Left lobe of liver (tissue), 2 donors: ENCODE results near the gene ACER2. TPM values are rescaled to one million over a fixed set of nuclear protein-coding genes. Genes with fewer than 3 reads are reported as not detected.

Experiments
- ATAC-seq: fragments of 200-7000 bp; cut with Tn5 transposase; one replicate; pipeline ENCODE4 v1.9.1; 2020; ENCODE audit warnings: mild to moderate bottlenecking, moderate library complexity
- DNase-seq: peaks from one replicate; pipeline ENCODE4 v3.0.0-alpha.2; 2020; ENCODE audit warnings: low spot score
- total RNA-seq: library from RNA; stranded (reverse); gene quantifications from one replicate; pipeline ENCODE4 v1.2.1, GENCODE V29; 2021
- donor health status: DM: no; HTN: no; CAD: no; lungs with moderate emphysema.
- donor health status: DM: no; HTN: yes; CAD: no.

Gene ACER2
- total RNA-seq, 1 donor from 2014 or later = 2.3 TPM

GRCh38 chr9:19481971-19482404, 73.2 kb downstream of the ACER2 start:
- ATAC-seq (no peak), DNase-seq (no peak)

GRCh38 chr9:19484699-19485098, 75.9 kb downstream of the ACER2 start:
- ATAC-seq (no peak), DNase-seq (no peak)

- DNase-seq (no peak), ATAC-seq (no peak)
Observed at GRCh38 chr9:19485193-19485592, 76.4 kb downstream of the ACER2 start.

GRCh38 chr9:19486803-19487202, 78.0 kb downstream of the ACER2 start:
- ATAC-seq (no peak), DNase-seq (no peak)

GRCh38 chr9:19488721-19489120, 79.9 kb downstream of the ACER2 start:
- no peak for ATAC-seq
- no peak for DNase-seq

DNA sequence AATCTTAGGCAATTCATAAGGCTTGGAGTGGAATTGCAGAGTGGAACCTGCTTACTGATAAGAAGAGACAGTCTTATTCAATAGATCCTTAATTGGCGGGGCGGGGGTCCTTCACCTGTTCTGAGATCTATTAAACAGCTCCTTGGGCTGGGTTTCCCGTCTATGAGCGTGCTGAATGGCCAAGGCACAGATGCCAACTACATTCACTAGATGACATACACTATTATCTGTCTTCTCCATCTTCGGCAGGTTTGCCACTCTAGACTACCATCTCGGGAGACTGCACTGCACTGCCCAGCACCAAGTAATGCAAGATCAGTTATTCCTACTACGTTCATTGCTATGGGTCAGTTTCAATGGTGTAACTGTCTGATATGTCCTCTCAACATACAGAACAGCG, 81.5 kb downstream of the ACER2 start:
- ATAC-seq (no peak), DNase-seq (no peak)

- DNase-seq = no peak
Observed at GRCh38 chr9:19490828-19491227, 82.0 kb downstream of the ACER2 start.

GRCh38 chr9:19492775-19493173, 84.0 kb downstream of the ACER2 start:
- no peak for ATAC-seq
- no peak for DNase-seq

More at GRCh38 chr9:19490828-19491227, 82.0 kb downstream of the ACER2 start:
- no peak for ATAC-seq

GRCh38 chr9:19493174-19493811, 84.5 kb downstream of the ACER2 start:
- DNase-seq = peak; percentile 47
- peak; percentile 94 for ATAC-seq

GRCh38 chr9:19493876-19494275, 85.1 kb downstream of the ACER2 start:
- no peak for ATAC-seq

DNA sequence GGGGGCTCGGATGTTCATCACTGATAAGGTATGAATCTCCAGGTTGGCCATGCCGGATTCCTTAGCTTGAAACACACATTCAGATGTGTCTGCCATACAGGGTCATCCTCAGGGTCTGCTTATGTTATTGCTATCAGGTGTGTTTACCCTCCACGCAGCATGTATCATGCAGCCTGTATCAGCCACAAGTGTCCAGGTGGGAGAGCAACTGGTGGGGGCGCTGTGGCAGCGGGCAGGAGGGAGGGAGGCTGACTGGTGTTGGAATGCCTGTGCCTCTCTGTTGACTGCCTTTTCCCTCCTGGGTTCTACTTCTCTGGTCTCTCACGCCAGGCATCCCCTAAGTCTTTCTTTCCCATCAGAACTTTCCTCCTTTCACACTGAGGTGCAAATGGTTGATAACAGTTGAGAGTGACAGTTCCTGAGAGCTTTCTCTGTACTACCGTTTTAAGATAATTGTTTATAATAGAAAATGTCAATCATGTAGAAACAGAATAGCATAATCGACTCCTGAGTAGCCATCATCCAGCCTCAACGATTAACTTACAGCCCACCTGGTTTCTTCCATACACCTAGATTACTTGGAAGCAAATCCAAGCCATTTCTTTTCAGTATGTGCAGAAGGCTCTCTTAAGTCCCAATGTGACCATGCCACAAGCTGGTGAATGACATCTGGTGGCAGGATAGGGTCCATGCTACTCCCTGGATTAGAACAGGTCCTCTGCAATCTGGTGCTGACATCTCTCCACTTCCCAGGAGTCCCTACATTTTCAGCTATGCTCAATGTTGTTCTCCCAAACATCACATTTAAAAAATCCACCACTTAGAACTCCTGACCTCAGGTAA, 86.6 kb downstream of the ACER2 start:
- ATAC-seq = no peak
- no peak for DNase-seq

More at GRCh38 chr9:19493876-19494275, 85.1 kb downstream of the ACER2 start:
- no peak for DNase-seq

GRCh38 chr9:19496321-19497050, 87.7 kb downstream of the ACER2 start:
- no peak for ATAC-seq
- no peak for DNase-seq

DNA sequence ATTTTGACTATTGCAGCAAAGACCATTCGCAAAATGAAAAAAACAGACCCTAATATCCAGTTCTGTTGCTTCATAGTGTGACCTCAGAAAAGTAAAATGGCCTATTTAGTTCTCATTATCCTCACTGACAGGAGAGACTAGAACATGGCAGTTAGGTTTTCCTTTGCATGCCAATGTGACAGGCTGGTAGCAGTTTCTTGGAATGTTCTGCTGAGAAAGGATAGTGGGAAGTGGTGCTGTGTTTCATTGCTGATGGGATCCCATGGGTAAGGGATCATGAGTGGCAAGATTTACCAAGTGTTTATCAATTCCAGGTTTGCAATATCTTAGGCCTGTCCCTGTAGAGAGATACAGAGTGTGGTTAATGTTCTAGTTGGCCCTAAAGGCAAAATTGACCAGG, 88.5 kb downstream of the ACER2 start:
- ATAC-seq = no peak

DNA sequence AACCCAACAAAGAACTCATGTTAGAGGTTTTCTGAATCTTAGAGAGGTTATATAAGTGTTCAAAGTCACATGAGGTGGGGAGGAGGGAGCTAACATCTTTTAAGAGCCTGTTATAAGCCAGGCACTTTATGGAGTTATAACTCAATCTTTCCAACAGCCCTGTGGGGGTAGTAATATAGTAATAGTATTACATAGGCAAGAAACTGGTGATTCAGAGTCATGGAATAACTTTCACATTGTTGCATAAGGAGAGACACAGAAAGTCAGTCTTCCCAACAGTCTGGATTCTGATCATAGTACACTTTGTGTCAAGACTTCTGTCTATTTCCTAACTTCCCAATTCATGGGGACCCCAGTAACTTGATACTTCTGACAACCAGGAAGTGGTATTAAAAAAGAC, 89.2 kb downstream of the ACER2 start:
- ATAC-seq (no peak), DNase-seq (no peak)

More for the DNA sequence above, 88.5 kb downstream of the ACER2 start:
- no peak for DNase-seq

Other genes with a start within 250 kb of the ACER2 start
- 17.1 TPM for gene DENND4C, start 178.3 kb upstream of the ACER2 start, total RNA-seq
- gene RPS6, start 28.8 kb upstream of the ACER2 start, total RNA-seq = 528 TPM